ENCODE data around the gene FAM186B. TPM values are rescaled to one million over a fixed set of nuclear protein-coding genes. Genes with fewer than 3 reads are reported as not detected.

The FAM186B gene
- total RNA-seq, 1 experiment from 2014 or later = 0.46 TPM

DNA sequence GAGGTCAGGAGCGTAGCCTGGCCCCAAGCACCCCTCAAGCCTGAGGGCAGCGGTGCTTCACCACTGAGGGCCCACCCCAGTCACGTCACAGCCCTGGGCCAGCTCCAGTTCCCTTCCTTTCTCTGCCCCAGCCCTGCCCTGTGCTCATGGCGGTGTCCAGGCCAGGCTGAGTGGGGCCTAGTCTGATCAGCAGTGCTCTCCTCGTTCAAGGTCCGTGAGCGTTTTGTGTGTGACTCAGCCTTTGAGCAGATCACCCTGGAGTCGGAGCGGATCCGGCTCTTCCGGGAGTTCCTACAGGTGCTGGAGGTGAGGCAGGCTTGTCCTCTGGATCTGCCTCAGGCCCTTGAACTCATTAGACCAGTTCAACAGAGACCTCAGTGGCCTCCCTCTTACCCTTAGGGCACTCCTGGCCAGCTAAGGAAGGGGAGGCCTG, 36.9 kb upstream of the FAM186B start:
- no peaks in the 10 kb centered on the region for H4K20me1 ChIP-seq (ENCODE audit: control insufficient read depth, insufficient read depth, insufficient read length)
- no peaks in the 10 kb centered on the region for H3K27me3 Mint-ChIP-seq (ENCODE audit: low read depth)
- no peak overlapping the region for H3K4me2 ChIP-seq (ENCODE audit: insufficient read depth, insufficient read length, low read length)
- no peak overlapping the region for H4K91ac ChIP-seq (ENCODE audit: insufficient read length, low read depth, low read length)
- no peak overlapping the region for H3K23ac ChIP-seq (ENCODE audit: insufficient read length, low read depth, low read length)
- H3K4me3 Mint-ChIP-seq = no peak overlapping the region
- no peaks in the 10 kb centered on the region for H3K79me2 ChIP-seq (ENCODE audit: insufficient read depth, low read length)
- H4K8ac ChIP-seq (replicated peaks; ENCODE audit: insufficient read length, low read depth, low read length) = no peak overlapping the region
- no peak overlapping the region for H3T11ph ChIP-seq (ENCODE audit: low read length)
- no peak overlapping the region for H2AFZ ChIP-seq (ENCODE audit: low read length)
- peaks cover 20 to 60% (median 60%) of the 10 kb centered on the region in 3 experiments for H3K36me3 Mint-ChIP-seq (ENCODE audit: insufficient read depth in 1 of 3, low read depth in 3 of 3)
- no peak overlapping the region; a peak in 1 of 7 replicates for H3K27ac Mint-ChIP-seq
- no peak overlapping the region for H2AK5ac ChIP-seq (ENCODE audit: insufficient read length, low read length)
- H3K9me3 Mint-ChIP-seq = no peaks in the 10 kb centered on the region
- H2BK20ac ChIP-seq (ENCODE audit: low read depth, low read length, poor library complexity, severe bottlenecking) = no peak overlapping the region
- no peak overlapping the region for H3K56ac ChIP-seq (ENCODE audit: insufficient read length, low read depth, low read length)
- H3K4me1 Mint-ChIP-seq = peaks cover 18 to 22% of the 10 kb centered on the region in 2 experiments
- H2BK15ac ChIP-seq (ENCODE audit: low read depth, low read length) = no peak overlapping the region
- DNase-seq = no peak
- no CpG with 5 or more reads among the region's 11 CpGs for WGBS (ENCODE audit: extremely low coverage, insufficient read length, low lambda C conversion rate)
- no peak overlapping the region for H2BK5ac ChIP-seq (ENCODE audit: insufficient read length, low read length)
- H3K18ac ChIP-seq (ENCODE audit: insufficient read length, low read depth, low read length) = no peak overlapping the region
- H3K27me3 ChIP-seq (ENCODE audit: insufficient read depth, low read length) = no peaks in the 10 kb centered on the region
- H3K9me3 ChIP-seq (ENCODE audit: control insufficient read depth, low read depth, low read length) = no peaks in the 10 kb centered on the region
- no peak overlapping the region for H3K27ac ChIP-seq (ENCODE audit: insufficient read length, low read depth, low read length)
- H2BK12ac ChIP-seq (ENCODE audit: insufficient read length, low read depth, low read length) = no peak overlapping the region
- peaks cover 2% of the 10 kb centered on the region; the same call in 1 of the 2 replicates for H3K4me1 ChIP-seq (ENCODE audit: insufficient read depth, low read length)
- H3K79me1 ChIP-seq (ENCODE audit: insufficient read depth, low read depth, low read length, poor library complexity, severe bottlenecking) = no peaks in the 10 kb centered on the region
- TF ChIP-seq, protein P1, sequence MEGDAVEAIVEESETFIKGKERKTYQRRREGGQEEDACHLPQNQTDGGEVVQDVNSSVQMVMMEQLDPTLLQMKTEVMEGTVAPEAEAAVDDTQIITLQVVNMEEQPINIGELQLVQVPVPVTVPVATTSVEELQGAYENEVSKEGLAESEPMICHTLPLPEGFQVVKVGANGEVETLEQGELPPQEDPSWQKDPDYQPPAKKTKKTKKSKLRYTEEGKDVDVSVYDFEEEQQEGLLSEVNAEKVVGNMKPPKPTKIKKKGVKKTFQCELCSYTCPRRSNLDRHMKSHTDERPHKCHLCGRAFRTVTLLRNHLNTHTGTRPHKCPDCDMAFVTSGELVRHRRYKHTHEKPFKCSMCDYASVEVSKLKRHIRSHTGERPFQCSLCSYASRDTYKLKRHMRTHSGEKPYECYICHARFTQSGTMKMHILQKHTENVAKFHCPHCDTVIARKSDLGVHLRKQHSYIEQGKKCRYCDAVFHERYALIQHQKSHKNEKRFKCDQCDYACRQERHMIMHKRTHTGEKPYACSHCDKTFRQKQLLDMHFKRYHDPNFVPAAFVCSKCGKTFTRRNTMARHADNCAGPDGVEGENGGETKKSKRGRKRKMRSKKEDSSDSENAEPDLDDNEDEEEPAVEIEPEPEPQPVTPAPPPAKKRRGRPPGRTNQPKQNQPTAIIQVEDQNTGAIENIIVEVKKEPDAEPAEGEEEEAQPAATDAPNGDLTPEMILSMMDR (conservative IDR thresholded peaks at IDR 0.05) = no peak
- H3K14ac ChIP-seq (ENCODE audit: insufficient read depth, low read length) = no peak overlapping the region
- H2BK120ac ChIP-seq (ENCODE audit: low read depth, low read length, poor library complexity, severe bottlenecking) = no peak overlapping the region
- H4K5ac ChIP-seq (ENCODE audit: insufficient read length, low read depth, low read length) = no peak overlapping the region
- H3K23me2 ChIP-seq (ENCODE audit: insufficient read length, low read depth, low read length, poor library complexity, severe bottlenecking) = peaks cover under 1% of the 10 kb centered on the region
- no peak overlapping the region for H3K4ac ChIP-seq (ENCODE audit: low read depth, low read length)
- H3K9ac ChIP-seq (ENCODE audit: extremely low read depth, insufficient read length, low read length) = no peak overlapping the region
